H1 (cell line): ENCODE results near the gene OR8D4.

Experiments
- CTCF ChIP-seq, 3 experiments: IDR thresholded peaks; 1 replicate in 2 of 3; 2 replicates in 1 of 3; pipeline versions ENCODE4 v1.5.1 to v1.6.1; 2011; ENCODE audit warnings: low read length in 3 of 3, mild to moderate bottlenecking in 3 of 3, inconsistent platforms in 2 of 3, low read depth in 1 of 3, moderate library complexity in 1 of 3; ENCODE audit not compliant: insufficient read depth in 1 of 3; ENCODE audit errors: control extremely low read depth in 1 of 3
- HDAC6 ChIP-seq: IDR thresholded peaks from one replicate; pipeline ENCODE4 v1.7.1; 2012; ENCODE audit warnings: low read depth, mild to moderate bottlenecking, inconsistent platforms, low read length, moderate library complexity

- TF ChIP-seq CTCF (IDR thresholded peaks at IDR 0.05; ENCODE audit: control extremely low read depth in 1 of 3, insufficient read depth in 1 of 3, low read depth in 1 of 3, low read length in 3 of 3) (no peak), HDAC6 (no peak)
Observed at GRCh38 chr11:123901867-123902266, at the start of gene OR8D4.
